GM21576 (cell line): Measurements from ENCODE around the gene CFAP61.
"Not testable (repeated sequence)": the region's sequence is repeated elsewhere in the genome, so short reads cannot be mapped to it uniquely, and the experiment has no call there.

Experiments used
- ATAC-seq: cut with Tn5 transposase; IDR thresholded peaks from one replicate; pipeline ENCODE4 v1.9.1; 2021; ENCODE audit warnings: mild to moderate bottlenecking, moderate library complexity; ENCODE audit not compliant: unreplicated experiment

CFAP61 gene

GRCh38 chr20:20085812-20086211 is 33.5 kb downstream of the CFAP61 start:
- ATAC-seq = no peak

GRCh38 chr20:20089018-20089417 is 36.7 kb downstream of the CFAP61 start:
- no peak for ATAC-seq

- no peak for ATAC-seq
Measured at GRCh38 chr20:20089939-20090338, 37.6 kb downstream of the CFAP61 start.

GRCh38 chr20:20092827-20093226 is 40.5 kb downstream of the CFAP61 start:
- ATAC-seq = no peak

GRCh38 chr20:20094410-20094809 is 42.1 kb downstream of the CFAP61 start:
- ATAC-seq = no peak

GRCh38 chr20:20095114-20095872 is 43.0 kb downstream of the CFAP61 start:
- ATAC-seq = no peak

GRCh38 chr20:20096421-20096820 is 44.1 kb downstream of the CFAP61 start:
- ATAC-seq = no peak

- no peak for ATAC-seq
Measured at GRCh38 chr20:20100881-20101280, 48.5 kb downstream of the CFAP61 start.

- no peak for ATAC-seq
Measured at GRCh38 chr20:20102163-20102562, 49.8 kb downstream of the CFAP61 start.

GRCh38 chr20:20102716-20103258 is 50.5 kb downstream of the CFAP61 start:
- no peak for ATAC-seq

GRCh38 chr20:20103486-20103885 is 51.2 kb downstream of the CFAP61 start:
- no peak for ATAC-seq

- ATAC-seq = not testable (repeated sequence)
Measured at GRCh38 chr20:20123187-20123586, 70.9 kb downstream of the CFAP61 start.

- no peak for ATAC-seq
Measured at GRCh38 chr20:20130399-20130798, 78.1 kb downstream of the CFAP61 start.

- no peak for ATAC-seq
Measured at GRCh38 chr20:20134941-20135575, 82.7 kb downstream of the CFAP61 start.

- no peak for ATAC-seq
Measured at GRCh38 chr20:20136313-20136712, 84.0 kb downstream of the CFAP61 start.

- no peak for ATAC-seq
Measured at GRCh38 chr20:20137851-20138250, 85.5 kb downstream of the CFAP61 start.

GRCh38 chr20:20138301-20139064 is 86.2 kb downstream of the CFAP61 start:
- ATAC-seq = no peak

GRCh38 chr20:20139403-20139802 is 87.1 kb downstream of the CFAP61 start:
- no peak for ATAC-seq

GRCh38 chr20:20143165-20143564 is 90.8 kb downstream of the CFAP61 start:
- ATAC-seq = no peak

GRCh38 chr20:20143646-20144045 is 91.3 kb downstream of the CFAP61 start:
- no peak for ATAC-seq

GRCh38 chr20:20148779-20149178 is 96.4 kb downstream of the CFAP61 start:
- ATAC-seq = no peak
